T-cell (primary cell): Measurements from ENCODE around the gene PTGES2. TPM values are rescaled to one million over a fixed set of nuclear protein-coding genes. Genes with fewer than 3 reads are reported as not detected.

ENCODE experiments used
- ATAC-seq, 4 experiments: fragments of 200-7000 bp in 3 of 4; fragments of 150-1000 bp in 1 of 4; cut with Tn5 transposase; replicated peaks in 1 of 4; 1 replicate in 3 of 4; 2 replicates in 1 of 4; pipeline ENCODE4 v1.10.0; 2021; ENCODE audit warnings: moderate library complexity in 3 of 4, mild to moderate bottlenecking in 2 of 4, moderate number of reproducible peaks in 1 of 4
- CTCF ChIA-PET, 2 donors: fragments of 300-600 bp; sonication (Branson Sonifier 250); formaldehyde crosslinking; loops; one replicate each; lab custom pipeline; 2022; ENCODE audit warnings: antibody characterized with exemption in 2 of 2; lab: Charles Lee
- POLR2A ChIA-PET, 2 donors: fragments of 300-600 bp; sonication (Branson Sonifier 250); formaldehyde crosslinking; loops; one replicate each; lab custom pipeline; 2022; ENCODE audit warnings: antibody characterized with exemption in 2 of 2; lab: Charles Lee
- DNase-seq, 35 experiments: peaks; one replicate each; pipeline versions ENCODE4 v3.0.0 to v3.0.0-alpha.2; 2013 to 2023
- H3K27ac ChIP-seq: one replicate; pipeline ENCODE4 v1.5.1; 2013; ENCODE audit warnings: low read length
- H3K27me3 ChIP-seq, 2 experiments: replicated peaks in 1 of 2; 1 replicate in 1 of 2; 2 replicates in 1 of 2; pipeline versions ENCODE4 v1.6.1 to v1.7.0; 2013; ENCODE audit warnings: low read length in 1 of 2, mixed read lengths in 1 of 2; ENCODE audit not compliant: control insufficient read depth in 2 of 2, insufficient read depth in 2 of 2; ENCODE audit errors: extremely low read depth in 1 of 2
- H3K36me3 ChIP-seq, 2 donors: 1 replicate in 1 of 2; 2 replicates in 1 of 2; pipeline versions ENCODE4 v1.6.1 to v1.7.0; 2013; ENCODE audit warnings: low read length in 1 of 2; ENCODE audit not compliant: control insufficient read depth in 2 of 2, insufficient read depth in 1 of 2; ENCODE audit errors: extremely low read depth in 1 of 2
- H3K4me1 ChIP-seq, 2 experiments: 1 replicate in 1 of 2; 2 replicates in 1 of 2; pipeline versions ENCODE4 v1.6.1 to v1.7.0; 2013; ENCODE audit warnings: low read length in 2 of 2, mixed read lengths in 1 of 2; ENCODE audit not compliant: insufficient read depth in 2 of 2, control insufficient read depth in 1 of 2; ENCODE audit errors: extremely low read depth in 1 of 2
- H3K4me3 ChIP-seq, 2 donors: 1 replicate in 1 of 2; 2 replicates in 1 of 2; pipeline versions ENCODE4 v1.5.1 to v1.7.0; 2013; ENCODE audit warnings: mild to moderate bottlenecking in 2 of 2, low read length in 1 of 2, moderate library complexity in 1 of 2; ENCODE audit not compliant: control insufficient read depth in 1 of 2; ENCODE audit errors: extremely low read depth in 1 of 2
- H3K9me3 ChIP-seq: 2 replicates; pipeline ENCODE4 v1.7.0; 2013
- H3K27ac Mint-ChIP-seq, 2 donors: one replicate each; pipeline ENCODE4 v1.8.0; 2020 to 2021; ENCODE audit warnings: mild to moderate bottlenecking in 2 of 2, mixed read lengths in 2 of 2
- H3K27me3 Mint-ChIP-seq, 2 donors: one replicate each; pipeline ENCODE4 v1.8.0; 2021 to 2022; ENCODE audit warnings: mixed read lengths in 2 of 2
- H3K36me3 Mint-ChIP-seq: one replicate; pipeline ENCODE4 v1.8.0; 2021; ENCODE audit warnings: mixed read lengths
- H3K4me1 Mint-ChIP-seq, 3 donors: one replicate each; pipeline ENCODE4 v1.8.0; 2020 to 2022; ENCODE audit warnings: mixed read lengths in 3 of 3, mild to moderate bottlenecking in 1 of 3
- H3K4me3 Mint-ChIP-seq, 3 donors: one replicate each; pipeline ENCODE4 v1.8.0; 2020 to 2022; ENCODE audit warnings: mild to moderate bottlenecking in 3 of 3, mixed read lengths in 3 of 3, moderate library complexity in 3 of 3
- H3K9me3 Mint-ChIP-seq, 3 donors: one replicate each; pipeline ENCODE4 v1.8.0; 2020 to 2022; ENCODE audit warnings: mixed read lengths in 3 of 3
- WGBS: methylation state at CpG from one replicate; pipeline ENCODE4 v1.1.5; 2013; ENCODE audit warnings: missing lambda C conversion rate; ENCODE audit not compliant: insufficient coverage; 5-methylcytosine and 5-hydroxymethylcytosine counted together
- total RNA-seq, 35 experiments: library from RNA in 6 of 35; stranded (reverse) in 6 of 35; fragments of 120-200 nt in 1 of 35; gene quantifications; one replicate each; pipeline versions ENCODE4 v1.2.1 to v1.2.4 and lab custom pipeline; 2013 to 2026

PTGES2 gene
- total RNA-seq, 5 donors from 2014 or later (not counting 1 experiment from before 2014, with no cell fraction given) = 60.2 to 91.7 (median 79.2) TPM

DNA sequence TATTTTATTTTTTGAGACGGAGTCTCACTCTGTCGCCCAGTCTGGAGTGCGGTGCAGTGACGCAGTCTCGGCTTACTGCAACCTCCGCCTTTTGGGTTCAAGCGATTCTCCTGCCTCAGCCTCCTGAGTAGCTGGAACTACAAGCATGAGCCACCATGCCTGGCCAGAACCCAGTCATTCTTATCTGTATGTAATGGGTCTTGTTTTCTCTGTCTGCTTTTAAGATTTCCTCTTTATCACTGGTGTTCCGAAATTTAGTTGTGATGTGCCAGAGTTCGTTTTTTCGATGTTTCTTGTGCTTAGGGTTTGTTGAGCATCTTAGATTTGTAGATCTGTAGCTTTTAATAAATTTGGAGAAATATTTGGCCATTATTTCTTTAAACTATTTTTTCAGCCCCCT is 40.3 kb downstream of the PTGES2 start:
- H3K4me1 Mint-ChIP-seq = peaks cover 40 to 61% (median 57%) of the 10 kb centered on the region in 3 donors

DNA sequence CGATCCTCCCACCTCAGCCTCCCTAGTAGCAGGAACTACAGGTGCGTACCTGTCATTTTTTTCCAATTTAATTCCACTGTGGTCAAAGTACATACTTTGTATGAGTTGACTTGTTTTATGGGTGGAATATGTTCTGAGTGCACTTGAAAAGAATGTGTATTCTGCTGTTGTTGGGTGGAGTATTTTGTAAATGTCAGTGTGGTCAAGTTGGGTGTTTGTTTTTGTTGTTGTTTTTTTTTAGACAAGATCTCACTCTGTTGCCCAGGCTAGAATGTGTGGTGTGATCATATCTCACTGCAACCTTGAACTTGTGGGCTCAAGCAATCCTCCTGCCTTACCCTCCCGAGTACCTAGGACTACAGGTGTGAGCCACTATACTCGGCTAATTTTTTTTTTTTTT is 41.6 kb downstream of the PTGES2 start:
- CTCF ChIA-PET = no interaction called here
- WGBS = no CpG with 5 or more reads among the region's 4 CpGs
- H3K4me3 ChIP-seq = no peak overlapping the region
- peaks cover 0 to 16% of the 10 kb centered on the region in 2 donors for H3K36me3 ChIP-seq
- H3K4me1 Mint-ChIP-seq = peaks cover 34 to 61% (median 57%) of the 10 kb centered on the region in 3 donors
- no peaks in the 10 kb centered on the region for H3K9me3 Mint-ChIP-seq
- H3K27ac ChIP-seq = no peak overlapping the region
- no peak overlapping the region for H3K4me3 Mint-ChIP-seq
- H3K27me3 ChIP-seq = no peaks in the 10 kb centered on the region
- H3K27me3 Mint-ChIP-seq = no peaks in the 10 kb centered on the region
- POLR2A ChIA-PET = no interaction called here
- peak overlapping the region in 1 of 2 donors; percentile 4 for H3K27ac Mint-ChIP-seq
- peaks cover 6 to 42% of the 10 kb centered on the region in 2 experiments for H3K4me1 ChIP-seq
- H3K36me3 Mint-ChIP-seq = peaks cover 9% of the 10 kb centered on the region
- no peaks in the 10 kb centered on the region for H3K9me3 ChIP-seq
- DNase-seq (no peak), ATAC-seq (no peak)

More for the DNA sequence above, 40.3 kb downstream of the PTGES2 start:
- CTCF ChIA-PET = interaction anchor here in 1 of 2 donors (0.5 to 1.2 kb wide), 4 partner anchors 16 to 145 kb away, joined by 3 to 4 read pairs (median 3); no protein-coding TSS in a partner anchor
- no peaks in the 10 kb centered on the region for H3K27me3 Mint-ChIP-seq
- H3K27ac Mint-ChIP-seq = peak overlapping the region; percentile 84 to 90
- H3K9me3 ChIP-seq = no peaks in the 10 kb centered on the region
- peaks cover 9% of the 10 kb centered on the region for H3K36me3 Mint-ChIP-seq
- no peak overlapping the region for H3K4me3 ChIP-seq
- DNase-seq = no peak
- no peak overlapping the region for H3K4me3 Mint-ChIP-seq
- H3K27ac ChIP-seq = no peak overlapping the region
- ATAC-seq = no peak
- H3K9me3 Mint-ChIP-seq = no peaks in the 10 kb centered on the region
- H3K27me3 ChIP-seq = no peaks in the 10 kb centered on the region
- WGBS = 100% methylated on average over 1 of the region's 10 CpGs
- POLR2A ChIA-PET = interaction anchor here (0.5 to 1.4 kb wide), 5 partner anchors 8 to 401 kb away, joined by 3 to 5 read pairs (median 4); partner anchors contain the start of gene SLC25A25 (in 1 of the 2)
- peaks cover 0 to 15% of the 10 kb centered on the region in 2 donors for H3K36me3 ChIP-seq
- H3K4me1 ChIP-seq = peaks cover 8 to 52% of the 10 kb centered on the region in 2 experiments

GRCh38 chr9:128084746-128085145 is 42.8 kb downstream of the PTGES2 start:
- peaks cover 0 to 21% of the 10 kb centered on the region in 2 donors for H3K36me3 ChIP-seq
- Mint-ChIP-seq H3K9me3 (no peaks in the 10 kb centered on the region), H3K4me3 (no peak overlapping the region), H3K27ac (peak overlapping the region in 1 of 2 donors; percentile 58), H3K36me3 (peaks cover 9% of the 10 kb centered on the region), H3K27me3 (no peaks in the 10 kb centered on the region), H3K4me1 (peaks cover 31 to 56% (median 53%) of the 10 kb centered on the region in 3 donors)
- no peak overlapping the region for H3K4me3 ChIP-seq
- no peak overlapping the region for H3K27ac ChIP-seq
- H3K9me3 ChIP-seq = no peaks in the 10 kb centered on the region
- no peak for ATAC-seq
- ChIA-PET POLR2A (interaction anchor here in 1 of 2 donors (0.6 kb wide), 1 partner anchor 13 kb away, joined by 3 read pairs; no protein-coding TSS in a partner anchor), CTCF (interaction anchor here (0.6 to 0.7 kb wide), 3 partner anchors 24 to 768 kb away, joined by 3 to 7 read pairs (median 3); no protein-coding TSS in a partner anchor)
- no peak for DNase-seq
- no CpG with 5 or more reads among the region's 4 CpGs for WGBS
- H3K27me3 ChIP-seq = no peaks in the 10 kb centered on the region
- H3K4me1 ChIP-seq = peaks cover 6 to 37% of the 10 kb centered on the region in 2 experiments

- ATAC-seq (no peak), DNase-seq (no peak)
- no peaks in the 10 kb centered on the region for H3K27me3 ChIP-seq
- H3K9me3 Mint-ChIP-seq = no peaks in the 10 kb centered on the region
- 71% methylated on average over 1 of the region's 7 CpGs for WGBS
- H3K36me3 Mint-ChIP-seq = peaks cover 12% of the 10 kb centered on the region
- no peak overlapping the region for H3K27ac ChIP-seq
- peaks cover 2 to 38% of the 10 kb centered on the region in 2 experiments for H3K4me1 ChIP-seq
- no peak overlapping the region for H3K4me3 Mint-ChIP-seq
- H3K9me3 ChIP-seq = no peaks in the 10 kb centered on the region
- peak overlapping the region; percentile 75 to 85 for H3K27ac Mint-ChIP-seq
- H3K4me3 ChIP-seq = no peak overlapping the region
- POLR2A ChIA-PET = no interaction called here
- H3K36me3 ChIP-seq = peaks cover 0 to 28% of the 10 kb centered on the region in 2 donors
- no peaks in the 10 kb centered on the region for H3K27me3 Mint-ChIP-seq
- CTCF ChIA-PET = no interaction called here
- peaks cover 30 to 52% (median 51%) of the 10 kb centered on the region in 3 donors for H3K4me1 Mint-ChIP-seq
These were observed 45.4 kb downstream of the PTGES2 start for GRCh38 chr9:128082151-128082550.

- WGBS = 86% methylated on average over 1 of the region's 3 CpGs
- Histone ChIP-seq H3K4me1 (peaks cover 2 to 46% of the 10 kb centered on the region in 2 experiments), H3K4me3 (no peak overlapping the region), H3K9me3 (no peaks in the 10 kb centered on the region), H3K27me3 (no peaks in the 10 kb centered on the region), H3K36me3 (peaks cover 0 to 30% of the 10 kb centered on the region in 2 donors), H3K27ac (peak overlapping the region; percentile 12)
- Mint-ChIP-seq H3K9me3 (no peaks in the 10 kb centered on the region), H3K4me3 (no peak overlapping the region), H3K36me3 (peaks cover 15% of the 10 kb centered on the region), H3K4me1 (peaks cover 37 to 57% (median 57%) of the 10 kb centered on the region in 3 donors), H3K27ac (peak overlapping the region; percentile 75 to 85), H3K27me3 (no peaks in the 10 kb centered on the region)
- ChIA-PET POLR2A (no interaction called here), CTCF (no interaction called here)
- no peak for ATAC-seq
- no peak for DNase-seq
These were observed 46.5 kb downstream of the PTGES2 start for GRCh38 chr9:128081056-128081455.

DNA sequence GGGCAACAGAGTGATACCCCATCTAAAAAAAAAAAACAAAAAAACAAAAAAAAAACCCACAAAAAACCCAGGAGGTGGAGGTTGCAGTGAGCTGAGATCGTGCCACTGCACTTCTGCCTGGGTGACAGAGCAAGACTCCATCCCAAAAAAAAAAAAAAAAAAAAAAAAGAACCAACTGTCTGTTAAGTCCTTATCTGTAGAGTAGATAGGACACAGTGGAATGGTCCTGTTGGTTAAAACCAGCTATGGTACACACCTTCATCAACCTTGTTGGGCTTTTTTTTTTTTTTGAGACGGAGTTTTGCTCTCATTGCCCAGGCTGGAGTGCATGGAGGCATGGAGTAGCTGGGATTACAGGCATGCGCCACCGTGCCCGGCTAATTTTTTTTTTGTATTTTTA is 47.3 kb downstream of the PTGES2 start:
- H3K27ac ChIP-seq = no peak overlapping the region

More for the DNA sequence above, 47.3 kb downstream of the PTGES2 start:
- no peaks in the 10 kb centered on the region for H3K9me3 Mint-ChIP-seq
- no peak for DNase-seq
- H3K27ac Mint-ChIP-seq = no peak overlapping the region
- Histone ChIP-seq H3K4me3 (no peak overlapping the region), H3K9me3 (no peaks in the 10 kb centered on the region), H3K36me3 (peaks cover 0 to 30% of the 10 kb centered on the region in 2 donors), H3K27me3 (no peaks in the 10 kb centered on the region), H3K4me1 (peaks cover 2 to 45% of the 10 kb centered on the region in 2 experiments)
- H3K27me3 Mint-ChIP-seq = no peaks in the 10 kb centered on the region
- POLR2A ChIA-PET = no interaction called here
- no peak for ATAC-seq
- CTCF ChIA-PET = interaction anchor here (0.6 to 0.7 kb wide), 4 partner anchors 21 to 575 kb away, joined by 4 to 11 read pairs (median 4); no protein-coding TSS in a partner anchor
- H3K4me3 Mint-ChIP-seq = no peak overlapping the region
- WGBS = no CpG with 5 or more reads among the region's 5 CpGs
- H3K4me1 Mint-ChIP-seq = peaks cover 37 to 55% (median 52%) of the 10 kb centered on the region in 3 donors
- H3K36me3 Mint-ChIP-seq = peaks cover 15% of the 10 kb centered on the region
